ENCODE results near the gene KCTD10.

KCTD10 gene

DNA sequence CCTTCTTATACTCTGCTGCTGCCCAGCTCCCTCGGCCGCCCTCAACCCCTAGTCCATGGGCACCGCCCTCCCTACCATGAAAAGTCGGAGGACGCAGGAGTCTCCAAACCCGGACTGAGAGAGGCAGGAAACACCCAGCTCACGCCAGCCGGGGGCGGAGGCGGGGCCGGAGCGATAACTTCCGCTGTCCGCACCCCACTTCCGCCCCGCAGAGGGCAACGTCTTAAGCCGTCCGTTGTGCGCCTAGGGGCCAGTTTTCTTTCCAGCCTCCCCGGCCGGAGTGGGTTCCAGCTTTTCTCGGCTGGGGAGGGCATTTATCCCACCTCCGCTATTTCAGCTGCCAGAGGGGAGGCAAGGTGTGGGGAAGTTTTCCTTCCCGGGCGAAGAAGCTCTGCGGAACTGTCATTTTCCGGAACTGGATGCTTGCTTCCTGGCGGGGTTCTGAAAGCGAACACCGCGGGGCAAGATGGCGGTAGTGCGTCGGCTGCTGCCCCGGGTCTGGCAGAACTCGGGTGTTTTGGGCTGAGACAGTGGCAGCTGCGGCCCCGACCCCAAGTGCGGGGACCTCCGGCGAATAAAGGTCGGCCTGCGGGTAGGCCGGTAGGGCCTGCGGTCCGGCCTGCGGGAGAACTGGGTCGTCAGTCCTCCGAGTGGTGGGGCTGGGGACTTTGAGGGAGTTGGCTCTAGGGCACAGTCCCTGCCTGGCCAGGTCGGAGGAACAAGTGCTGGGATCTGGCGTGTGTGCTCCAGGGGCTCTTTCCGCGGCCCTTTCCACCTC lies at the start of gene KCTD10, which contains the start of gene UBE3B:
Gene KCTD10, minus strand, starts transcription at position 116 of the 778 bp plus-strand sequence. Its CDS starts 38 bp downstream, at position 78.
Gene UBE3B, plus strand, starts transcription at position 450 of the 778 bp plus-strand sequence. CDS start 5,918 bp downstream, outside the sequence.
- DNase-seq = peak; percentile 83

- no peak for DNase-seq
Measured at GRCh38 chr12:109525279-109525585, 48.1 kb upstream of the KCTD10 start.

DNA sequence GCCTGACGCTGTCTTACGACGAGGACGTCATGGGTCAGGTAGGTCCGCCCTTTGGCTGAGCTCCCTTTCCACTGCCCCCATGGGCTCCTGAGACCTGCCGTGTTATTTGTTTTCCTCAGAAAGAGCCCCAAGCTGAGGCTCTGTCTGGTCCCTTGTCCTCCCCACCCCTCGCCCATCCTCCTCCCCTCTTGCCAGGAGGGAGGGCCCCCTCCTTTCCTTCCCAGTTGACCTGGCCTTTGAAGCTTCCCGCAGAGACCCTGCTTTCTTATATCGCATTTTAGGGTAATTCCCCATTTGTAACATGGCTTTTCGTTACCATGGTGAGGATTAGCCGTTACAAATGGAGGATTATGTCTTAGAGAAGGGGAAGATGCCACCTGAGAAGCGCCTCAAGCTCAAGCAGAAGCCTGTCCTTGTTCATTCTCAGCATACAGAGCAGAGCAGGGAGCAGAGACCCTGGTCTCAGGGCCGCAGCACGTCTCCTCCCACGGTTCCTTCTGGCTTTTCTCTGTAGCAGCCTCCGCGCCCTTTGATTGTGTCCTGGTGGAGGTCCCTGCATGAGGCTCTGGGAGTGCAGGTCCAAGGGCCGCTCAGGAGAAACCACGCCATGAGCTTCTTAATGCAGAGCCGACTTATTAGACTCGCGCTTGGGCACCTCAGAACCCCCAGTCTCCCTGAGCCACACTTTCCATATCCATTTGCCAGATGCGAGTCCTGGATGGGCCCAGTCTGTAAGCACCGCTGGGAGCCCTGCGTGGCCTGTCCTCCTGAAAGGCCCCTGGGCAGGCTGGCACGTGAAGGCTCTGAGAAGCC lies 47.6 kb upstream of the KCTD10 start:
- DNase-seq = no peak

DNA sequence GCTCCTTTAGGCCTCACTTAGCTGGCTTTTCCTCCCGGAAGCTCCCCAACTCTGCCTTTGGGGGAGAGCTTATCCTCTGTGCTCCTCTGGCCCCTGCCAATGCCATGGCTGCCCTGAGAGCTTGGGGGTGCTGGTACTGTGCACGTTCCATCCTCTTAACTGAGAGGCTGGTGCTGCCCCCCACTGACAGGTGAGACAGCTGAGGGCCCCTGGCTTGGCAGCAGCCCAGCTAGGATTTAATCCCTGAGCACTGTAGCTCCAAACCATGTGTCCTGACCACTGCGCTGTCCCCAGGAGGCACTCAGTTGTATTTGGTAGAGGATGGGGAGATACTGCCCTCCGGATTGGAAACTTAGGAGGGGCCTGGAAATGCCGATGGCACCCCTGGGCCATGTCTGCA lies 46.4 kb upstream of the KCTD10 start:
- no peak for DNase-seq

DNA sequence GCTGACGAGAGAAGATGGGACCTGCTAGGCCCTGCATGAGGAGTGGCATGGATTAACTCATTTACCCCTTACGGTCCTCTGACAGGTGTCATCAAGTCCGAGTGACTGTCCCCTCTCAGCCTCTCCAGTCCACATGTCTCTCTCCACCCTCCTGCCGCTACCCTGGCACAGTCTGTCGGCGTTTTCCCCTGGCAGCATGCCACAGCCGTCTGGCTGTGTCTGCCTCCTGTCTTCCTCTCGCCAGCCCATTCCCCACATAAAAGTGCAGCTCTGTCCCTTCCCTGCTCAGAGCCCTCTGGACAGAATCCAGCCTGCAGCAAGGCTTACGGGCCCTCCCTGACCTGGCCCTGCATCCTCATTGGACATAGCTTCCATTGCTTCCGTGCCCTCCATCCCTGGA lies 46.0 kb upstream of the KCTD10 start:
- no peak for DNase-seq

GRCh38 chr12:109521831-109522230 lies 44.7 kb upstream of the KCTD10 start:
- DNase-seq = no peak

DNA sequence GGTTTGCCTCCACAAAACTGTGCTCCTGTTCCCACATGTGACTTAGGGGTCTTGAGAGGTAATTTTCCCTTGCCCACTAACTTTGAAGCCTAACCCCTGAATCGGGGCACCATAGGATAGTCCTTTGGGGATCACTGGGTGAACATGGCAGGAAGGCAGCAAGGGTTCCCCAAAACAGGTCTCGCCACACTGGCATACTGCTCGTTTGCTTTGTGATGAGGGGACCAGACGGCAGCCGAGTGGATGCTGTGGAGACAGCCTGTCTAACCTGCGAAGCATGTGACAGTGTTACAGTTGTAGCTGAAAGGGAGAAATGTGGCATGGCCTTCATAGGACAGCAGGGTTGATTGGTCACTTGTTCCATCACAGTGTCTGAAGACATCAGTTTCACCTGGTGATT lies 42.7 kb upstream of the KCTD10 start:
- DNase-seq = no peak

- DNase-seq = peak; percentile 62
Measured at GRCh38 chr12:109518820-109519665, 41.9 kb upstream of the KCTD10 start.

DNA sequence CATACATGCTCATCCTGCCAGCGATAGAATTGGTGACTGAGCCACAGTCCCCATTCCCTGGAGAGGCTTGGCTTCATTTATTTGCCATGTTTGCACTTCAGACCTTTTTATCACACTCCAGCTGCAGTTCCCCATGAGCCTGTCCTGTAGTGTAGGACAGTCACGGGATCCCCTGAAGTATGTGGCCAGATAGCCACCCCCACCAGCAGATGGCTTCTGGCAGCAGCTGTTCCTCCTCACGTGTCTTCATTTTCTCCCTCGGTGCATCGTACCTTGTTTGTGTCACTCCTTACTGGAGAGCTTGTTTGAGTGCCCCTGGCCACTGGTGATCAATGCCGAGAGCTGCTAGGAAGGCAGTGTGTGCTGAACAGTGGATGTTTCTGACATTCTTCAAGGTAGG lies 40.5 kb upstream of the KCTD10 start:
- no peak for DNase-seq

DNA sequence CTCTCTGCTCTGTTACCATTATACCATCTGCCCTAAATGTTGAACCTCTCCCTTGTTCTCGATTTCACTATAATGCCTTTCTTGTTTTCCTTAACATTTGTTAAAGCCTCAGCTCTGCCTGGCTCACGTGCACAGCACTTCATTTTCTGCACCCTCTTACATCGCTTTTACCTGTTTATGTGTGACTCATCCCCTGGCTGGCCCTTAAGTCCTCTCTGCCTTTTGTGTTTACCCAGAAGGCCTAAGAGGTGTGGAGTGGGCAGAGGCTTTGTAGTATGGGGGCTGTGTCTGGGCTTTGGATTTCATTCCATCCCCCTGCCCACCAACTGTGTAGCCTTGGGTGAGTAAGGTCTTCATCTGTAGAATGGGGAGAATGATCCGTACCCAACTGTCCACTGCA lies 36.9 kb upstream of the KCTD10 start:
- no peak for DNase-seq

GRCh38 chr12:109513051-109513450 lies 36.0 kb upstream of the KCTD10 start:
- no peak for DNase-seq

DNA sequence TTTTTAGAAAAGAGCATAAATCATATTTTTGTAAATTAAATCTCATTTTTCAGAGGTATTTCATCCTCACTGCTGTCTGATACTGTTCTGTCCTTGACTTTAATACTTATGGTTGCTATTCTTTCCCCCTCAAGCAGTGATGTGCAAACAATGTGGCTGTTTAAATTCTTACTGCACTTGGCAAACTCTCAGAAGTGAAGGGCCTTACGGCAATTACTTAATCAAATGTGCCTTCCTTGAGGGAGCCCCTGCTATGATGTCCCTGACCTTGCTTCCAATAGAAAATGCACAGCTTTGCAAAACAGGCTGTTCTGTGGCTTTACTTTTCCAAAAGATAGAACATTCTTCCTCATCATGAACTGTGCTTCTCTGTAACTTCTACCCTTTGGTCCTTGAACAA lies 35.5 kb upstream of the KCTD10 start:
- no peak for DNase-seq

DNA sequence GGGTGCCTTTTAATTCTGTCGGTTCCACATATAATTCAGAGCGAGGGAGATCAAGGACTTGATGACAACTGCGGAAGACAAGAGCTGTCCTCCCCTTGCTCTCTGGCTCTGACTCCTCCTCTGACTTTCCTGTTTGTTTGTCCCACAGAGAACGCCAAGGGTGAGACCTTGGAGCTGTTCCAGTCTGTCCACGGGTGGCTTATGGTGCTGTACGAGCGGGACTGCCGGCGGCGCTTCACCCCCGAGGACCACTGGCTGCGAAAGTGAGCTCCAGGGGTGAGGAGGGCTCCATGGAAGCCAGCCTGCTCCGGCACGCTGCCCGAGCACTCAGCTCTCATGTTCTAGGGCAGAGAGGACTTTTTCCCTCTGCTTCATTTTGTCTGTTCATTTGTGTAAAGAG lies 33.1 kb upstream of the KCTD10 start:
- DNase-seq = no peak

- no peak for DNase-seq
Measured at GRCh38 chr12:109504068-109504467, 27.0 kb upstream of the KCTD10 start.

GRCh38 chr12:109503611-109504010 lies 26.5 kb upstream of the KCTD10 start:
- no peak for DNase-seq

DNA sequence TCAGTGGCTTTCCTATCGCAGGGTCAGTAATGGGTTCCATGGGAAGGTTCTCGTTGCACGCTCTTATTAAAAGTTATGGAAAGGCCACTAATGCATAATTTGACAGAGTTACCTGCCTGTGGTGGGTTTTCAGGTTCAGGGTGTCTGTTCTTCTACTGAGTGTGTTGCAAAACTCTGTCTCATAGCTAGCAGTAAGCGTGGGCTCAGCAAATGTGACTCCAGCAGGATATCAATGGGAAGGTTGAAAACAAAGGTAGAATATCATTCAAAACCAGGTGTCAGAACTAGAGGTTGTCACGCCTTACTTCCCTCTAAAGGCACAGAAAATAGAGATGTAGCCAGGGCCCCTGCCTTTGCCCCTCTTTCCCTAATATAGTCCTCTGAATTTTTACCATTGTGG lies 25.2 kb upstream of the KCTD10 start:
- no peak for DNase-seq

DNA sequence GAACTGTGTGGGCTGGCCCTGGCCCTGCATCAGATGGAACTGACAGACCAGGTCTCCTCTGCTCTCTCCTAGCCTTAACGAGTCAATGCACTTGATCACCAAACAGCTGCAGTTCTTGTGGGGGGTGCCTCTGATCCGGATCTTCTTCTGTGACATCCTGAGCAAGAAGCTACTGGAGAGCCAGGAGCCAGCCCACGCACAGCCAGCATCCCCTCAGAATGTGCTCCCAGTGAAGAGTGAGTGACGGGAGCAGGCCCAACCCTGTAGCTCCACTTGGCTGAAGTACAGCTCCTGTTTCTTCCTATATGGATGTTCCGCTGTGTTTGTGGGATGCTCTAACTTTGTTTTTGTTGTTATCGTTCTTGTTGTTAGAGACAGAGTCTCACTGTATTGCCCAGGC lies 24.2 kb upstream of the KCTD10 start:
- DNase-seq = no peak

GRCh38 chr12:109500406-109501185 lies 23.5 kb upstream of the KCTD10 start:
- DNase-seq = no peak

GRCh38 chr12:109497675-109498074 lies 20.6 kb upstream of the KCTD10 start:
- no peak for DNase-seq

DNA sequence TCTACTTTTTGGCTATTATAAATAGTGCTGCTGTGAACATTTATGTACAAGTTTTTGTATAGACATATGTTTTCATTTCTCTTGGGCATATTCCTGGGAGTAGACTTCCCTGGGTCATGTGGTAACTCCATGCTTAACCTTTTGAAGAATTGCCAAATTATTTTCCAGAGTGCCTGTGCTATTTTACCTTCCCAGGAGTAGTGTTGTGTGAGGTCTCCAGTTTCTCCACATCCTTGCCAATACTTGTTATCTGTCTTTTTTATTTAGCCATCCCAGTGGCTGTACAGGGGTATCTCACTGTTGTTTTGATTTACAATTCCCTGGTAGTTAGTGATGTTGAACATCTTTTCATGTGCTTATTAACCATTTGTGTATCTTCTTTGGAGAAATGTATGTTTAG lies 19.2 kb upstream of the KCTD10 start:
- no peak for DNase-seq

GRCh38 chr12:109495012-109495411 lies 17.9 kb upstream of the KCTD10 start:
- no peak for DNase-seq

- DNase-seq = no peak
Measured at GRCh38 chr12:109494348-109494881, 17.3 kb upstream of the KCTD10 start.

All from NCI-H1436 (cell line).